CD4-positive, alpha-beta T cell treated with Interleukin-4 for 4 hours (primary cell): ENCODE results near the gene IRX2.

Experiments used
- DNase-seq: peaks from one replicate; pipeline ENCODE4 v3.0.0-alpha.2; 2020

The IRX2 gene

GRCh38 chr5:2751592-2752021, at the start of gene IRX2:
TSS of gene IRX2 (minus strand) at chr5:2751677. CDS start at chr5:2751413, 264 bp downstream.
- no peak for DNase-seq

DNA sequence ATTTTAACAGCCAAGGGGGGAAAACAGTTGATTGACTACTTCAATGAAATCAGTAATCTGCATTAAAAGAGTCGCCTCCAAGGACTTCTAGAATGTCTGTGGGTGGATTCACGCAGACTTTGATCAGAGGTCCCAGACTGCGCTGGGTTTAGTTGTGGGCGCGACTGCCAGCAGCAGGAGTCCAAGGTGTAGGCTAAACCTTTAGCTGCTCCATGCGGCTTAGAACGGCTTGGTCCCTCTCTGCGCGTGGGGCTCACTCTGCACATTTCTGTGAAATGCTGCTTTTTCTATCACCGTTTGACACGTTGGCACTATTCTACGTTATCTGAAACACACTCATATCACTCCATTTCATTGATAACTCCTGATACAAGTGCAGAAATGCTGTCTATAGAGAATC, 48.6 kb upstream of the IRX2 start:
- DNase-seq = no peak

DNA sequence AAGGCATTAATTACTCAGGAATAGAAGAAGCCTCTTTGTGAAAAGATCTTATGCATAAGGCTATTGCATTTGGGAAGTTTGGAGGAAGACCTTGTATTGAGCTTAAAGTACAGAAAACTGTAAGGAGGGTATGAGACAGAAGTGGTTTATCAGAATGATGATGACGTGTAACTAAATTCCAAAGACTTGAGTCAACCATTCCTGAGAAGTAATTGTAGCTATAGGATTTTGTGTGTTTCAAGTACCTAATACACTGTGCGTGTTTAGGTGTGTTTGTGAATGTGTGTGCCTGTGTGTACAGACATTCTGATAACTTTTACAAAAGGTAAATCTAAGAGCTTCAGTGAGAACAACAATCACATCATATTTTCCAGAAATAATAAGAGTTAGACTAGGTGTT, 46.5 kb upstream of the IRX2 start:
- DNase-seq = no peak

DNA sequence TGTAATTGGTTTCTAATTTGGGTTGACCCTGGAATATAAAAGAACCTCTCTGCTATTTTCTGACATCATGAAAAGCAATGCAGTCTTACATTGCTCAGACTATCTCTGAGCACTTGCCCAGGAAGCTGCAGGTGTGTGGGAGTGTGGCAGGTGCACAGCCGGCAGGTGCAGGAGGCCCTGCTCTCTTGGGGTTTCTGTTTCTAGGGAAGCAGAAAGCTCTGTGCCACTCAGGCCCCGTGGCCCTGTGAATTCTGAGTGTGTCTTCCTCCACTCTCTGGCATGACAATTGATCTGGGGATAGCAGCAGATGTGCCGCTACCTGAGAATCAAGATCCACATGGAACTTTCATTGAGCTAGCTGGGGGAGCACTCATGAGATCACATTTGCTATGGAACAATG, 45.7 kb upstream of the IRX2 start:
- no peak for DNase-seq

DNA sequence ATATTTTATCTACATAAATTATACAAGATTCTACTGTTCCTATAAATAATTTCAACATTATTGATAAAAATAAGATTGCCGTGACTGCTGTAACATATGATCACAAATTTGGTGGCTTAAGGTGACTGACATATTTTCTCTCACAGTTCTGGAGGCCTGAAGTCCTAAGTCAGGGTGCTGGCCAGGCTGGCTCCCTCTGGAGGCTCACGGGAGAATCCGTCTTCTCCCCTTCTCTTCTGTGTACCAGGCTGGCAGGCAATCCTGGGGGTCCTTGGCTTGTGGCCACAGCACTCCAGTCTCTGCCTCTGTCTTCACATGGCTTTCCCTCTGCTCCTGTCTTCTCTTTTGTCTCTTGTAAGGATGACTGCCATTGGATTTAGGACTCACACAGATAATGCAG, 31.7 kb upstream of the IRX2 start:
- DNase-seq = no peak

DNA sequence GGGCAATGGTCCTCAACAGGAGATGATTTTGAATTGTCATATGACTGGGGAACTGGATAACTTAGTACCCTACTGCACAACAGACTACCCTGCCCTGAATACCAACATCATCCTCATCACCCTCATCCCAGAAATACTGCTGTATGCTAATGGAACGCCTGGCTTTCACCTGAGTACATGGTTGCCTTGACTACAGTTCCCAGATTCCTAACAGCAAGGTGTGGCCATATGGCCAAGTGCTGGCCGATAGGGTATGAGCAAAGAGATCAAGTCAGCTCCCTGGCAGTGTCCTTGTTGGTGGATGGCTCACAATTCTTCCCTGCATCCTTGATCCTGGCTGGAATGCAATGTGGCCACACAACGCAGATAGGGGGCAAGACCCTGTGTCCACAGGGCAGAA, 31.2 kb upstream of the IRX2 start:
- DNase-seq = no peak

- no peak for DNase-seq
These were observed 29.1 kb upstream of the IRX2 start for GRCh38 chr5:2780421-2781171.

DNA sequence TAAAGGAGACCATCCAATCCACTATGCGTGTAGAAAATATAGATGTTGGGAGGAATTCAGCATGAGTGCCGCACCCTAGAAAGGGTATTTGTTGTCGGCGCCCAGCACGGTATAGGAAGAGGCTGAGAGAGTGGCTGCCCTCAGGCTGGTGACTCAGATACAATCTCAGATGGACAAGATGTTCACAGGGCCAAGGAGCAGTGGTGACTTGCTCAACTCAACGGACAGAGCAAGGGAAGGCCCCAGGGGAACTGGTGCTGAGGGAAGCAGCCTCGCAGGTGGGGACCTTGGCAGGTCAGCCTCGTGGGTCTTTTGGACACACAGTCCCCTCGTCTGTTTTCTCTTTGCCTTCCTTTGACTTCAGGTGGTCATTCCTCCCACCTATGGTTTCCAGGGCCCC, 28.0 kb upstream of the IRX2 start:
- DNase-seq = no peak

- no peak for DNase-seq
These were observed 25.1 kb upstream of the IRX2 start for GRCh38 chr5:2776337-2777302.

DNA sequence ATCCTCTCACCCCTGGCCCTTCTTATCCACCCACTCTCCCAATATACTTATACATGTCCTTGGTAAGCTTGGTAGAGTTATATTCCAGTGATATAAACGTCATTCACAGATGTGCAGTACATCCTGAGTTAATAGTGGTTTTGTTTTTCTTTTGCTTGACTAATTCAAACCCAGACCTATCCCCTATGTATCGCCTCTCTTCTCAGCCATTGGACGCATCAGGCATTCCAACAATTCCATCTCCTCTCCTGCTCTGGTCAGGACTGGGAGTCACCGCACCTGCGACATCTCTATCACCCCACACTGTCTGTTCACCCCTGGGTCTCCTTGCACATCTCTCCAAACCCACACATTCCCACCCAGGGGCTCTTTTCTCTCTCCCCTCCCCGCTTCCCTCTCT, 21.9 kb upstream of the IRX2 start:
- no peak for DNase-seq

GRCh38 chr5:2767089-2767488, 15.6 kb upstream of the IRX2 start:
- no peak for DNase-seq

GRCh38 chr5:2764581-2764980, 13.1 kb upstream of the IRX2 start:
- no peak for DNase-seq

- DNase-seq = no peak
These were observed 12.0 kb upstream of the IRX2 start for GRCh38 chr5:2763533-2763794.

DNA sequence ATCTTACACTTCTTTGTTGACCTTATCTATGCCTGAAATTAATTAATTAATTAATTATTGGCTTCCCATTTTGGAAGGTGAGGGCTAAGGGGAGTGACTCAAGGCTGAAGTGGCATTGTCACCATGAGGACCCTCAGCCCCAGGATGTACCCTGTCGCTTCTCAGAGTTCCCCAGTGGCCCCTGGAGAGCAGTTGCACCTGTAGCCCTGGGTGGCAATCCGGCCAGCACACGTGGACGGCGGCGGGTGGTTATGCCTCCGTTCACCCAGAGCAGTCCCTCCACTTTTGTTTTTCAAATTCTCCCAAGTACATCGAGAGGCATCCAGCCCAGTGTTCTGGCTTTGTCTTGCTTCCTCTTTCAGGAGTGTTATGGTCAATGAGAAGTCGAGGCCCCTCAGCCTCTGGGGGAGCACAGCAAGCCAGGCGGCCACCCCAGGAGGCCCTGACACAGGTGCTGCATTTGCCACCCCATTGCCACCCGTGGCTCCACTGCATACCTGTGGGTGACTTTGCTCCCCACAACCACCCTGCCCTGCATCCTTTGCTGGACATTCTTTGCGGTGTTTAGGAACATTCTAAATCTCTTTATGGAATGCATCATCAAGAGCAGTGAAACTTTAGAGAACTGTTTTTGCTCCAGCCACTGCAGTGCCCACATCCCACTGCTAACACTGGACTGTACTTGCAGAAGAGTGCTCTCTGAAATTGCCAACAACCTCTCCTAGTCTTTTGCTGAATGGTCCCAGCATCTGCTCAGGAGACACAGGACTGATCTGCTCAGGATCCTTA, 11.5 kb upstream of the IRX2 start:
- DNase-seq = no peak

DNA sequence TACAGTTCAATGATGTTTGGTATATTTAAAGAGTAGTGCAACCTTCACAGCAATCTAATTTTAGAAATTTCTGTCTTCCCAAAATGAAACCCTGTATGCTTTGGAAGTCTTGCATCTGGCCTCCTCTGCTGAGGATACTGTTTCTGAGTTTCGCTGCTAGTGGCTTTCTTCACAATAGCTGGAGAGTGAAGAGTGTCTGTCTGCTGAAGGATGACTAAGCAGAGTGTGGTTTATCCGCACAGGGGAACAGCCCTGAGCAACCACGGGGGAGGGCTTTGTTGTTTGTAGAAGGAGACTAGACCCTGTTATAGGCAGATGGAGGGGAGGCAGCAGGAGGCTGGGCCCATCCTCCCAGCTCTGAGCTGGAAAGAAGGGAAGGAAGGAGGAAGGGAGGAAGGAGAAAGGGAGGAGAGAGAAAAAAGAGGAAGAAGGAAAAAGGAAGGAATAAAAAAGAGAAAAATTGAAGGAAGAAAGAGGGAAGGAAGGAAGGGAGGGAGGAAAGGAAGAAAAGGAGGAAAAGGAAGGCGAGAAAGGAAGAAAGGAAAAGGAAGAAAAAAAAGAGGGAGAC, 10.5 kb upstream of the IRX2 start:
- no peak for DNase-seq

GRCh38 chr5:2759696-2760461, 8.4 kb upstream of the IRX2 start:
- DNase-seq = no peak

- DNase-seq = no peak
These were observed 7.6 kb upstream of the IRX2 start for GRCh38 chr5:2759091-2759490.

DNA sequence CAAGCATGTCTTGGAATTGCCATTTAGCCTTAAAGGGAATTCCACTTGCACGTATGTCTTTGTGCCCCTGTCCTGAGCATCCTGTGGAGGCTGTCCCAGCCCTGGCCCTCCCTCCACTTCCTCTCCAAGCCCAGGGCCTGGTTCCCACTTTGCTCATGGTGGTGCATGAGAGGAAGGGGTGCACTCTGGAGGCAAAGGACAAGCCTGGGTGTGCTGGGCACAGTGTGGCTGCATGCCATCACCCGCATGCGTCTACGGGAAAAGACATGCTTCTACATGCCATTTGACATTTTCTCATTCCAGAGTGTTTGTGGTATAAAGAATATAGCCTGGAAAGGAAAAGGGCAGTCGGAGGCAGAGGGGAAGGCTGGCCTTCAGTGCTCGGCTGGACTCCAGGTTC, 7.2 kb upstream of the IRX2 start:
- DNase-seq = no peak

- DNase-seq = no peak
These were observed 6.3 kb upstream of the IRX2 start for GRCh38 chr5:2757563-2758351.

GRCh38 chr5:2756211-2757152, 5.0 kb upstream of the IRX2 start:
- no peak for DNase-seq
